ENCODE measurements around the gene CYYR1. TPM values are rescaled to one million over a fixed set of nuclear protein-coding genes. Genes with fewer than 3 reads are reported as not detected.

Gene CYYR1
- total RNA-seq, 1 experiment from 2014 or later, result 0.92 TPM

- DNase-seq (ENCODE audit: low read depth), result peak; percentile 60
Measured at GRCh38 chr21:26437326-26438009, 135.6 kb downstream of the CYYR1 start.

- no peak for DNase-seq (ENCODE audit: low read depth)
Measured at GRCh38 chr21:26433386-26433785, 139.7 kb downstream of the CYYR1 start.

- no peak for DNase-seq (ENCODE audit: low read depth)
Measured at GRCh38 chr21:26432410-26432809, 140.7 kb downstream of the CYYR1 start.

GRCh38 chr21:26425576-26425975 lies 147.5 kb downstream of the CYYR1 start:
- no peak for DNase-seq (ENCODE audit: low read depth)

- DNase-seq (ENCODE audit: low read depth), result no peak
Measured at GRCh38 chr21:26423511-26423910, 149.6 kb downstream of the CYYR1 start.

GRCh38 chr21:26422706-26423105 lies 150.4 kb downstream of the CYYR1 start:
- DNase-seq (ENCODE audit: low read depth), result no peak

GRCh38 chr21:26422138-26422537 lies 150.9 kb downstream of the CYYR1 start:
- DNase-seq (ENCODE audit: low read depth), result no peak

- DNase-seq (ENCODE audit: low read depth), result no peak
Measured at GRCh38 chr21:26421724-26422123, 151.4 kb downstream of the CYYR1 start.

All from LHCN-M2 (cell line).